Hepatocyte (in vitro differentiated cells): ENCODE data around the gene P2RX4. TPM values are rescaled to one million over a fixed set of nuclear protein-coding genes. Genes with fewer than 3 reads are reported as not detected.

Experiments
- DNase-seq: peaks from one replicate; pipeline ENCODE4 v3.0.0-alpha.2; 2016; ENCODE audit warnings: low spot score
- H2AFZ ChIP-seq: fragments of 200-600 bp; sonication (generic); 2 replicates; pipeline ENCODE4 v1.6.0; 2016; ENCODE audit warnings: antibody characterized with exemption, mild to moderate bottlenecking
- H3K27ac ChIP-seq: fragments of 200-600 bp; sonication (generic); 2 replicates; pipeline ENCODE4 v1.5.1; 2016; ENCODE audit warnings: mild to moderate bottlenecking
- H3K27me3 ChIP-seq: fragments of 200-600 bp; sonication (generic); 2 replicates; pipeline ENCODE4 v1.6.1; 2016
- H3K36me3 ChIP-seq: fragments of 200-600 bp; sonication (generic); replicated peaks from 2 replicates; pipeline ENCODE4 v1.5.1; 2016; ENCODE audit warnings: low read depth; ENCODE audit not compliant: insufficient read depth
- H3K4me1 ChIP-seq: fragments of 200-600 bp; sonication (generic); 2 replicates; pipeline ENCODE4 v1.5.1; 2016; ENCODE audit warnings: mild to moderate bottlenecking, moderate library complexity; ENCODE audit not compliant: insufficient read depth
- H3K4me2 ChIP-seq: fragments of 200-600 bp; sonication (generic); 2 replicates; pipeline ENCODE4 v1.6.0; 2016
- H3K4me3 ChIP-seq: fragments of 200-600 bp; sonication (generic); 2 replicates; pipeline ENCODE4 v1.5.1; 2016; ENCODE audit warnings: mild to moderate bottlenecking
- H3K79me2 ChIP-seq: fragments of 200-600 bp; sonication (generic); 2 replicates; pipeline ENCODE4 v1.6.0; 2017; ENCODE audit warnings: mild to moderate bottlenecking
- H3K9me2 ChIP-seq: fragments of 200-600 bp; sonication (generic); replicated peaks from 2 replicates; pipeline ENCODE4 v1.6.0; 2017; ENCODE audit warnings: mild to moderate bottlenecking; ENCODE audit not compliant: insufficient read depth
- H3K9me3 ChIP-seq: fragments of 200-600 bp; sonication (generic); 2 replicates; pipeline ENCODE4 v1.5.1; 2016; ENCODE audit warnings: low read depth, mild to moderate bottlenecking
- H4K20me1 ChIP-seq: fragments of 200-600 bp; sonication (generic); 2 replicates; pipeline ENCODE4 v1.6.0; 2016; ENCODE audit warnings: mild to moderate bottlenecking; ENCODE audit not compliant: insufficient read depth, poor library complexity, severe bottlenecking
- EZH2 ChIP-seq: fragments of 200-600 bp; sonication (generic); IDR thresholded peaks from 2 replicates; pipeline ENCODE4 v1.6.1; 2016; ENCODE audit warnings: antibody characterized with exemption, mild to moderate bottlenecking, borderline replicate concordance
- EZH2phosphoT487 ChIP-seq: fragments of 200-600 bp; sonication (generic); IDR thresholded peaks from one replicate; pipeline ENCODE4 v1.6.1; 2018; ENCODE audit warnings: antibody characterized with exemption, mild to moderate bottlenecking, low read depth, moderate library complexity; ENCODE audit not compliant: unreplicated experiment, severe bottlenecking
- WGBS: methylation state at CpG from one replicate; pipeline ENCODE4 v1.1.6; 2016; ENCODE audit warnings: low lambda C conversion rate; ENCODE audit errors: missing lambda C conversion rate; 5-methylcytosine and 5-hydroxymethylcytosine counted together
- polyA plus RNA-seq: library from polyadenylated mRNA; unstranded; fragments of >200 nt; fragmentation: Nextera tagmentation; extraction: Ambion mirVana; gene quantifications from 2 replicates; pipeline ENCODE4 v1.2.1, GENCODE V29; 2016
- total RNA-seq: library from RNA; depleted of rRNA; stranded (reverse); fragments of >200 nt; gene quantifications from 2 replicates; pipeline ENCODE4 v1.2.3, GENCODE V29; 2014
- TF ChIP-seq, protein P1 (sequence below): fragments of 200-600 bp; sonication (generic); IDR thresholded peaks from 2 replicates; pipeline ENCODE4 v1.5.1; 2016; ENCODE audit warnings: antibody characterized with exemption, mild to moderate bottlenecking; ENCODE audit not compliant: poor library complexity

P2RX4 gene
- total and polyA plus RNA-seq, 2 experiments from 2014 or later = 81.8 to 94.6 TPM

GRCh38 chr12:121239351-121240061 lies 29.6 kb downstream of the P2RX4 start:
- Histone ChIP-seq H3K4me2 (no peak overlapping the region), H4K20me1 (no peaks in the 10 kb centered on the region), H3K9me3 (no peaks in the 10 kb centered on the region), H2AFZ (no peak overlapping the region), H3K36me3 (no peaks in the 10 kb centered on the region), H3K9me2 (no peaks in the 10 kb centered on the region), H3K27ac (peak overlapping the region; percentile 31), H3K4me1 (peaks cover 11% of the 10 kb centered on the region), H3K79me2 (no peaks in the 10 kb centered on the region), H3K27me3 (no peaks in the 10 kb centered on the region), H3K4me3 (no peak overlapping the region)
- WGBS = 75% methylated on average over 6 of the region's 6 CpGs
- TF ChIP-seq, protein P1, sequence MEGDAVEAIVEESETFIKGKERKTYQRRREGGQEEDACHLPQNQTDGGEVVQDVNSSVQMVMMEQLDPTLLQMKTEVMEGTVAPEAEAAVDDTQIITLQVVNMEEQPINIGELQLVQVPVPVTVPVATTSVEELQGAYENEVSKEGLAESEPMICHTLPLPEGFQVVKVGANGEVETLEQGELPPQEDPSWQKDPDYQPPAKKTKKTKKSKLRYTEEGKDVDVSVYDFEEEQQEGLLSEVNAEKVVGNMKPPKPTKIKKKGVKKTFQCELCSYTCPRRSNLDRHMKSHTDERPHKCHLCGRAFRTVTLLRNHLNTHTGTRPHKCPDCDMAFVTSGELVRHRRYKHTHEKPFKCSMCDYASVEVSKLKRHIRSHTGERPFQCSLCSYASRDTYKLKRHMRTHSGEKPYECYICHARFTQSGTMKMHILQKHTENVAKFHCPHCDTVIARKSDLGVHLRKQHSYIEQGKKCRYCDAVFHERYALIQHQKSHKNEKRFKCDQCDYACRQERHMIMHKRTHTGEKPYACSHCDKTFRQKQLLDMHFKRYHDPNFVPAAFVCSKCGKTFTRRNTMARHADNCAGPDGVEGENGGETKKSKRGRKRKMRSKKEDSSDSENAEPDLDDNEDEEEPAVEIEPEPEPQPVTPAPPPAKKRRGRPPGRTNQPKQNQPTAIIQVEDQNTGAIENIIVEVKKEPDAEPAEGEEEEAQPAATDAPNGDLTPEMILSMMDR = no peak
- TF ChIP-seq EZH2phosphoT487 (no peak), EZH2 (no peak)
- DNase-seq = no peak

- H3K27me3 ChIP-seq = no peaks in the 10 kb centered on the region
- no peak overlapping the region for H3K4me3 ChIP-seq
- no peaks in the 10 kb centered on the region for H3K9me2 ChIP-seq
- WGBS = 79% methylated on average over 7 of the region's 7 CpGs
- no peak overlapping the region for H3K4me2 ChIP-seq
- no peaks in the 10 kb centered on the region for H3K79me2 ChIP-seq
- H3K9me3 ChIP-seq = no peaks in the 10 kb centered on the region
- H3K36me3 ChIP-seq = no peaks in the 10 kb centered on the region
- H4K20me1 ChIP-seq = no peaks in the 10 kb centered on the region
- TF ChIP-seq EZH2phosphoT487 (no peak), EZH2 (no peak)
- TF ChIP-seq, protein P1 = no peak
- H3K27ac ChIP-seq = peak overlapping the region; percentile 31
- no peak overlapping the region for H2AFZ ChIP-seq
- peaks cover 11% of the 10 kb centered on the region for H3K4me1 ChIP-seq
- DNase-seq = no peak
Observed at GRCh38 chr12:121240062-121240420, 30.1 kb downstream of the P2RX4 start.

DNA sequence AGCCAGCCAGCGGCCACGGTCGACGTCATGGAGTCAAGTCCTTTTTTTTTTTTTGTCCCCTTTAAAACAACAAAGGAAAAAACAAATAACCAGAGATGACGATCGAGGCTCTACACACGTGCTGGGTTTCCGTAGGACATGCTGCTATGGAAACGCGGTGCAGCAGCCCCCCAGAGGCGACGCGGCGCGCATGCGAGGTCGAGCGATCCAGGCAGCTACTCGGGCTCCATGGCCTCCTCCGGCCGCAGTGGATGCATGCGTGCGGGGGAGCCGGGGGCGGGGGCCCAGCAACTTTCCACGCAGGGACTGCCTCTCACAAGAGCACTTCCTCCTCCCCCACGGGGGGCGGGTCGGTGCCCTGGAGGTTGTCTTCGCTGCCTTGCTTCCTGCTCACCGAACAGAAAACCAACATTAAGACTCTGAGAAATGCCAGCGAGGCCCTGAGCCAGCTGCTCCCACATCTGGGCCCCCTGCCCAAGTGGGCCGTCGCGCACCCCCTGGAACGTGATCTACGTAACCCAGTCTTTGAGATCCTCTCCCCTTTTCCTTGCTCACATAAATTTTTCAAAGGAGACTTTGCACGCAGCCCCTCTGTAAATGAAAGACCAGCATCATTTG lies 30.7 kb downstream of the P2RX4 start:
- 73% methylated on average over 37 of the region's 38 CpGs for WGBS
- H3K4me3 ChIP-seq = no peak overlapping the region

More for the DNA sequence above, 30.7 kb downstream of the P2RX4 start:
- Histone ChIP-seq H3K4me2 (no peak overlapping the region), H3K36me3 (no peaks in the 10 kb centered on the region), H3K27ac (peak overlapping the region; percentile 31), H3K9me3 (no peaks in the 10 kb centered on the region), H3K4me1 (peaks cover 11% of the 10 kb centered on the region), H3K27me3 (no peaks in the 10 kb centered on the region), H3K79me2 (no peaks in the 10 kb centered on the region), H3K9me2 (no peaks in the 10 kb centered on the region), H4K20me1 (no peaks in the 10 kb centered on the region), H2AFZ (no peak overlapping the region)
- TF ChIP-seq EZH2phosphoT487 = no peak
- TF ChIP-seq EZH2 = no peak
- TF ChIP-seq, protein P1 = no peak
- DNase-seq = no peak
